ENCODE data around the gene ODF4. TPM values are rescaled to one million over a fixed set of nuclear protein-coding genes. Genes with fewer than 3 reads are reported as not detected.

Gene ODF4
- total RNA-seq, 3 donors from 2014 or later: not detected

DNA sequence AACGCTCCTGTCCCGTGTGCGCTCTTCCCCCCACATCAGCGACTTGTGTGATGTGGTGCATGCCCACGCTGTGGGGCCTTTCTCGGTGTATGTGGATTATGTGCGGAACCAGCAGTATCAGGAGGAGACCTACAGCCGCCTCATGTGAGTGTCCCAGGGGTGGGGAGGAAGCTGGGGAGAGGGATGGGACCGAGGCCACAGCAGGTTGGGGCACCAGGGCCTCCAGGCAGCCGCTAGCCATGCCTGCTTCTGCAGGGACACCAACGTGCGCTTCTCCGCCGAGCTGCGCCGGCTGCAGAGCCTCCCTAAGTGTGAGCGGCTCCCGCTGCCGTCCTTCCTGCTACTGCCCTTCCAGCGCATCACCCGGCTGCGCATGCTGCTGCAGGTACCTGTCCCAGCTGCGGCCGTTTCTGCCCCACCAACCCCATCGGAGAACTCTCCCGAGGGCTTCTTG is 23.8 kb upstream of the ODF4 start:
- H3K9me3 Mint-ChIP-seq: no peaks in the 10 kb centered on the region
- H3K36me3 Mint-ChIP-seq (ENCODE audit: insufficient read depth): no peaks in the 10 kb centered on the region
- no peak overlapping the region for H3K4me3 Mint-ChIP-seq
- no peaks in the 10 kb centered on the region for H3K4me1 Mint-ChIP-seq (ENCODE audit: low read depth)
- ATAC-seq (no peak), DNase-seq (no peak)
- H3K27me3 Mint-ChIP-seq (ENCODE audit: low read depth): peaks cover 25% of the 10 kb centered on the region

DNA sequence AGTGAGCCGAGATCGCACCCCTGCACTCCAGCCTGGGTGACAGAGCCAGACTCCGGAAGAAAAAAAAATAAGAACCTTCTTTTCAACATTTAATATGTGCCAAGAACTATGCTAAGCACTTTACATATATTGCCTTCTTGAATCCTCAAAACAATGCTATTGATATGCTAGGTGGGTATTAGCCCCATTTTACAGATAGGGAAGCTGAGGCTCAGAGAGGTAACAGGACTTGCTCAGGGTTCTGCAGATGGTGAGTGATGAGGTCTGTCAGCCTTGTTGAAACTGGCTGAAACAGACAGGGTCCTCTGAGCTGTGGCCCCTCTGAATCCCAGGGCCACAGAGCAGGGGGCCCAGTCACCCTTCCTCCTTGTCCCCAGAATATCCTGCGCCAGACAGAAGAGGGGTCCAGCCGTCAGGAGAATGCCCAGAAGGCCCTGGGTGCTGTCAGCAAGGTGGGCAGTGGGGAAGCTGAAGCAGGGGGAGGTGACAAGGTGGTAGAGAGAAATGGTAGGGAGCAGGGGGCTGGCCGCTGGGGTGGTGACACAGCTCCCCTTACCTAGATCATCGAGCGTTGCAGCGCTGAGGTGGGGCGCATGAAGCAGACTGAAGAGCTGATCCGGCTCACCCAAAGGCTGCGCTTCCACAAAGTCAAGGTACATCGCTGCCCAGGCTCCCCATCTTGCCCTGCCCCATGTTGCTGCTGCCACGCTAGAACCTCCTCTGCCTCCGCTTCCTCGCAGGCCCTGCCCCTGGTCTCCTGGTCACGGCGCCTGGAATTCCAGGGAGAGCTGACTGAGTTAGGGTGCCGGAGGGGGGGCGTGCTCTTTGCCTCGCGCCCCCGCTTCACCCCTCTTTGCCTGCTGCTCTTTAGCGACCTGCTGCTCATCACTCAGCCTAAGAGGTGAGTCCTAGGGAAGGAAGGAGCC is 21.4 kb upstream of the ODF4 start:
- no peak for ATAC-seq

GRCh38 chr17:8320262-8320661 is 19.4 kb upstream of the ODF4 start:
- Mint-ChIP-seq H3K27me3 (ENCODE audit: low read depth) (peaks cover 18% of the 10 kb centered on the region), H3K4me3 (no peak overlapping the region), H3K9me3 (no peaks in the 10 kb centered on the region), H3K4me1 (ENCODE audit: low read depth) (no peaks in the 10 kb centered on the region), H3K36me3 (ENCODE audit: insufficient read depth) (no peaks in the 10 kb centered on the region)
- no peak for DNase-seq
- no peak for ATAC-seq

More for the DNA sequence above, 21.4 kb upstream of the ODF4 start:
- Mint-ChIP-seq H3K27me3 (ENCODE audit: low read depth) (peaks cover 15% of the 10 kb centered on the region), H3K9me3 (no peaks in the 10 kb centered on the region), H3K4me1 (ENCODE audit: low read depth) (no peaks in the 10 kb centered on the region), H3K36me3 (ENCODE audit: insufficient read depth) (no peaks in the 10 kb centered on the region), H3K4me3 (no peak overlapping the region)
- no peak for DNase-seq

DNA sequence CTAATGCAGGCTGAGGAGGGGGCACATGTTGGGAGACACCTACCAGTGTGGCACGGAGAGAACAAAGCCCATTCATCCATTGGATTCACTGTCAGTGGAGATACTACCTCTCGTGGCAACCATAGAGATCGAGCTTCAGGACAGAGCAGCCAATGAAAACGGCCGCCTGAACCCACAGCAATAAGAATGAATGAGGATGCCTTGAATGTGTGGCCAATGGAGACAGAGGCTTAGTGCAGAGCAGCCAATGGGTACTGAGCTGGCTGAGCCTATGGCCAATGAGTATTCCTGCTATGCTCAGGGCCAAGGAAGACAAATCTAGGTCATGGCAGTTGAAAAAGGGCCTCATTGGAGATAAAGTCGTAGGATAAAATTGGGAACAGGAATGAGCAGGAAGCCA is 18.6 kb upstream of the ODF4 start:
- Mint-ChIP-seq H3K27me3 (ENCODE audit: low read depth) (peaks cover 21% of the 10 kb centered on the region), H3K4me3 (no peak overlapping the region), H3K9me3 (no peaks in the 10 kb centered on the region), H3K4me1 (ENCODE audit: low read depth) (peaks cover 3% of the 10 kb centered on the region), H3K36me3 (ENCODE audit: insufficient read depth) (no peaks in the 10 kb centered on the region)
- DNase-seq: no peak
- no peak for ATAC-seq

DNA sequence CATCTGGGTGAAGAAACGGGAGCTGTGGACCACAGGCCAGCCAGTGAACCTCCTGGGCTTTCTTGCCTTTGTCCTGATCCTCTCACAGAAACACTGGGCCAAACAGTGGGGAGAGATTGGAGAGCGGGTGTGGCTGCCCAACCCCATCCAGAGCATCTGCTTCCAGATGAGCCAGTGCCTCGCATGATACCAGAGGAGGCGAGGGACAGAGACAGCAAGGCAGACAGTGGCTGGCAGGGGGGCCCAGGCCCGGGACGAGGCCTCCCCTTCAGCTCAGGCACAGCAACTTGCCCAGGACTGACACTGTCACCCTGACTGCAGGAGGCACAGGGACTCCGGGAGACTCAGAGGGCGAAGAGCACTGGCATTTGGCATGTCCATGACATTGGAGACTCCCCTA is 17.6 kb upstream of the ODF4 start:
- Mint-ChIP-seq H3K4me3 (no peak overlapping the region), H3K27me3 (ENCODE audit: low read depth) (peaks cover 26% of the 10 kb centered on the region), H3K36me3 (ENCODE audit: insufficient read depth) (no peaks in the 10 kb centered on the region), H3K9me3 (no peaks in the 10 kb centered on the region), H3K4me1 (ENCODE audit: low read depth) (peaks cover 10% of the 10 kb centered on the region)
- ATAC-seq: no peak
- DNase-seq: no peak

- Mint-ChIP-seq H3K9me3 (no peaks in the 10 kb centered on the region), H3K4me3 (no peak overlapping the region), H3K27me3 (ENCODE audit: low read depth) (peaks cover 43% of the 10 kb centered on the region), H3K4me1 (ENCODE audit: low read depth) (peaks cover 10% of the 10 kb centered on the region), H3K36me3 (ENCODE audit: insufficient read depth) (no peaks in the 10 kb centered on the region)
- ATAC-seq (no peak), DNase-seq (no peak)
These were observed 15.5 kb upstream of the ODF4 start for GRCh38 chr17:8324132-8324531.

- Mint-ChIP-seq H3K4me1 (ENCODE audit: low read depth) (peaks cover 10% of the 10 kb centered on the region), H3K36me3 (ENCODE audit: insufficient read depth) (no peaks in the 10 kb centered on the region), H3K27me3 (ENCODE audit: low read depth) (peaks cover 44% of the 10 kb centered on the region), H3K9me3 (no peaks in the 10 kb centered on the region), H3K4me3 (no peak overlapping the region)
- DNase-seq (no peak), ATAC-seq (no peak)
These were observed 14.7 kb upstream of the ODF4 start for GRCh38 chr17:8324923-8325322.

GRCh38 chr17:8326511-8327302 is 12.9 kb upstream of the ODF4 start:
- no peaks in the 10 kb centered on the region for H3K9me3 Mint-ChIP-seq
- DNase-seq: no peak
- ATAC-seq: peak; percentile 67 to 77
- H3K4me3 Mint-ChIP-seq: peak overlapping the region; percentile 72
- peaks cover 10% of the 10 kb centered on the region for H3K4me1 Mint-ChIP-seq (ENCODE audit: low read depth)
- H3K36me3 Mint-ChIP-seq (ENCODE audit: insufficient read depth): no peaks in the 10 kb centered on the region
- peaks cover 45% of the 10 kb centered on the region for H3K27me3 Mint-ChIP-seq (ENCODE audit: low read depth)

GRCh38 chr17:8327303-8327649 is 12.4 kb upstream of the ODF4 start:
- Mint-ChIP-seq H3K4me3 (peak overlapping the region; percentile 72), H3K4me1 (ENCODE audit: low read depth) (peaks cover 10% of the 10 kb centered on the region), H3K9me3 (no peaks in the 10 kb centered on the region), H3K27me3 (ENCODE audit: low read depth) (peaks cover 45% of the 10 kb centered on the region), H3K36me3 (ENCODE audit: insufficient read depth) (no peaks in the 10 kb centered on the region)
- ATAC-seq (peak; percentile 19 to 27), DNase-seq (no peak)

DNA sequence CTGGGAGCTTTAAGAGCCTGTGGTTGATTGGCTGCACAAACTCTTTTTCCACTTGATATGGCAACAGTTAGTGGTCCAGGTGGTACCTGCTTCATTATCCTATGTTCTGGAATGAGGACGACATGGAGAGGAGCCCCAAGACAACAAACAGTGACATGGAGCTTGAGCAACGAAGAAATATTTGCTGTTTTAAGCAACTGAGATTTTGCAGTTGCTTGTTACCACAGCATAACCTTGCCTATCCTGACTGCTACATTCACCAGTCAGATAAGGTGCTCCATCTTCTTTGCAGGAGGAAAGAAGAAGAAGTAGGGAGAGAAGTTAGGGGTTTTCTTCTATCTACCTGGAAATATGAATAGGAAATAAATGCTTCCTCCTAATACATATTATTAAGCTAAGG is 7.5 kb upstream of the ODF4 start:
- ATAC-seq (no peak), DNase-seq (no peak)
- Mint-ChIP-seq H3K36me3 (ENCODE audit: insufficient read depth) (no peaks in the 10 kb centered on the region), H3K27me3 (ENCODE audit: low read depth) (peaks cover 20% of the 10 kb centered on the region), H3K4me3 (no peak overlapping the region), H3K9me3 (no peaks in the 10 kb centered on the region), H3K4me1 (ENCODE audit: low read depth) (no peaks in the 10 kb centered on the region)

- peaks cover under 1% of the 10 kb centered on the region for H3K4me1 Mint-ChIP-seq (ENCODE audit: low read depth)
- DNase-seq (no peak), ATAC-seq (no peak)
- no peak overlapping the region for H3K4me3 Mint-ChIP-seq
- H3K36me3 Mint-ChIP-seq (ENCODE audit: insufficient read depth): no peaks in the 10 kb centered on the region
- H3K27me3 Mint-ChIP-seq (ENCODE audit: low read depth): peaks cover 15% of the 10 kb centered on the region
- no peaks in the 10 kb centered on the region for H3K9me3 Mint-ChIP-seq
These were observed 7.0 kb upstream of the ODF4 start for GRCh38 chr17:8332688-8333087.

GRCh38 chr17:8333281-8333680 is 6.4 kb upstream of the ODF4 start:
- Mint-ChIP-seq H3K4me3 (no peak overlapping the region), H3K4me1 (ENCODE audit: low read depth) (peaks cover 5% of the 10 kb centered on the region), H3K27me3 (ENCODE audit: low read depth) (peaks cover 10% of the 10 kb centered on the region), H3K9me3 (no peaks in the 10 kb centered on the region), H3K36me3 (ENCODE audit: insufficient read depth) (no peaks in the 10 kb centered on the region)
- DNase-seq (no peak), ATAC-seq (no peak)

DNA sequence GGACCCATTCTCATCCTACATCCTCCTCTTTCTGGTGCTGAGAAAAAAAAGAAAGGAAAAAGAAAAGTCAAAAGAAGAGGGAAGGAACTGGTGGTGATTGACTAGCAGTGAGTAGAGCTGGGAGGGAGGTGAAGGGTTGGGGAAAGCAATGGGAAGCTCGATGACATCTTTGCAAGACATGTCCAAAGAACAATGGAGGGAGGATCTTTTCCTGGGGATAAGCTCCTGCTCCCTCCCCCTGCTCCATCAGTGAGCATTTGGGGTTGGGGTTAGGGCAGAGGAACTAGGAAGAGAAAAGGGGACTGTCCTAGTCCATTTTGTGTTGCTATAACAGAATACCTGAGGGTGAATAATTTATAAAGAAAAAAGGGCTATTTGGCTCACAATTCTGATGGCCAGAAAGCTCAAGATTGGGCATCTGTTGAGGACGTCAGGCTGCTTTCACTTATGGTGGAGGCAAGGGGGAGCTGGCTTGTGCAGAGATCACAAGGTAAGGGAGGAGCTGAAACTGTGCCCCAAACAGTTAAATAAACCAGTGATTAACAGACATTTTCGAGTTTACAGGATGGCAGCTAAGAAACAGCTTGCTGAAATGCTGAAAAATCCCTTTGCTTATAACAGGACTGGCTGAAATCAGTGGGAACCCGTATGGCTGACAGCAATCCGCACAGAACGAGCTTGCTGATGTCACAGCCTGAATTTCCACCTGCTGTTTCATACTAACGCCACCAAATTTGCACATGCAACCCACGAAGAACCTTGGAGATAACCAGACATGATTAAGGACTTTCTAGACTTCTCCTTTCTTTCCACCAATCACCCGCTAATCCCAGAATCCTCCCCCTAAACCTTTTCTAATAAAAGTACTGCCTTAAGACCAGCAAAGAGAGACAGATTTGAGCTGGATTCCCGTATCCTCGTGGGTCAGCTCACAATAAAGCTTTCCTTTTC is 1.6 kb upstream of the ODF4 start:
- no peak overlapping the region for H3K4me3 Mint-ChIP-seq
- no peaks in the 10 kb centered on the region for H3K36me3 Mint-ChIP-seq (ENCODE audit: insufficient read depth)
- ATAC-seq (peak in 1 of 2 donors; percentile 27), DNase-seq (no peak)
- peaks cover 2% of the 10 kb centered on the region for H3K27me3 Mint-ChIP-seq (ENCODE audit: low read depth)
- H3K9me3 Mint-ChIP-seq: no peaks in the 10 kb centered on the region
- H3K4me1 Mint-ChIP-seq (ENCODE audit: low read depth): peaks cover 9% of the 10 kb centered on the region

GRCh38 chr17:8338753-8339140 is 893 bp upstream of the ODF4 start:
- Mint-ChIP-seq H3K9me3 (no peaks in the 10 kb centered on the region), H3K4me1 (ENCODE audit: low read depth) (peaks cover 9% of the 10 kb centered on the region), H3K4me3 (no peak overlapping the region), H3K36me3 (ENCODE audit: insufficient read depth) (no peaks in the 10 kb centered on the region), H3K27me3 (ENCODE audit: low read depth) (peaks cover 2% of the 10 kb centered on the region)
- ATAC-seq: no peak
- no peak for DNase-seq
